NCI-H2196 (cell line): Measurements from ENCODE around the gene SBNO2.
A peak's percentile ranks its signal among the peaks of the same experiment; 100 is the strongest.

ENCODE experiments used
- DNase-seq: peaks from one replicate; lab custom pipeline; 2025; ENCODE audit not compliant: unreplicated experiment; lab: John Stamatoyannopoulos, UW

Gene SBNO2

GRCh38 chr19:1090731-1091543 lies 83.1 kb downstream of the SBNO2 start:
- DNase-seq = no peak

- no peak for DNase-seq
These were observed 84.2 kb downstream of the SBNO2 start for GRCh38 chr19:1089891-1090290.

- no peak for DNase-seq
These were observed 84.8 kb downstream of the SBNO2 start for GRCh38 chr19:1089126-1089771.

GRCh38 chr19:1088416-1089010 lies 85.6 kb downstream of the SBNO2 start:
- DNase-seq = no peak

GRCh38 chr19:1087813-1088415 lies 86.2 kb downstream of the SBNO2 start:
- DNase-seq = no peak

GRCh38 chr19:1086613-1087012 lies 87.5 kb downstream of the SBNO2 start:
- no peak for DNase-seq

GRCh38 chr19:1085676-1086442 lies 88.2 kb downstream of the SBNO2 start:
- DNase-seq = no peak

GRCh38 chr19:1085053-1085658 lies 88.9 kb downstream of the SBNO2 start:
- no peak for DNase-seq

GRCh38 chr19:1084024-1084868 lies 89.8 kb downstream of the SBNO2 start:
- no peak for DNase-seq

- DNase-seq = no peak
These were observed 90.9 kb downstream of the SBNO2 start for GRCh38 chr19:1082928-1083816.

GRCh38 chr19:1082165-1082927 lies 91.7 kb downstream of the SBNO2 start:
- DNase-seq = peak; percentile 97

- no peak for DNase-seq
These were observed 92.5 kb downstream of the SBNO2 start for GRCh38 chr19:1081301-1082164.

GRCh38 chr19:1080360-1081161 lies 93.5 kb downstream of the SBNO2 start:
- DNase-seq = no peak

GRCh38 chr19:1079566-1080111 lies 94.4 kb downstream of the SBNO2 start:
- no peak for DNase-seq

- peak; percentile 45 for DNase-seq
These were observed 97.1 kb downstream of the SBNO2 start for GRCh38 chr19:1076951-1077350.

- no peak for DNase-seq
These were observed 98.1 kb downstream of the SBNO2 start for GRCh38 chr19:1076046-1076386.
